HCT116 (cell line): ENCODE data around the gene ZNRF3. TPM values are rescaled to one million over a fixed set of nuclear protein-coding genes. Genes with fewer than 3 reads are reported as not detected.
A peak's percentile ranks its signal among the peaks of the same experiment; 100 is the strongest.

Source experiments
- ATAC-seq: fragments of 200-7000 bp; cut with Tn5 transposase; 2 replicates; pipeline ENCODE4 v1.9.1; 2020; ENCODE audit warnings: mild to moderate bottlenecking, moderate library complexity
- BruUV-seq: library from RNA; stranded (reverse); fragments of 400-500 nt; replicated peaks from 2 replicates; lab custom pipeline; 2021; lab: Mats Ljungman, UMichigan
- CTCF ChIA-PET: fragments of 300-600 bp; sonication (Branson Sonifier 250); formaldehyde crosslinking; loops from one replicate; lab custom pipeline; 2021; ENCODE audit warnings: antibody characterized with exemption; lab: Charles Lee
- POLR2A ChIA-PET: fragments of 300-600, 350-600 bp; sonication (Branson Sonifier 250); formaldehyde crosslinking; loops from one replicate; lab custom pipeline; 2021; ENCODE audit warnings: antibody characterized with exemption; lab: Charles Lee
- RAD21 ChIA-PET, 2 experiments: fragments of 300-600 bp; sonication (Branson Sonifier 250); formaldehyde crosslinking; loops; one replicate each; lab custom pipeline; 2023; ENCODE audit warnings: low total read pairs in 2 of 2; ENCODE audit not compliant: uncharacterized antibody in 2 of 2, unreplicated experiment in 2 of 2, low non-redundant PET in 1 of 2; lab: Charles Lee
- DNase-seq: peaks from one replicate; pipeline ENCODE4 v3.0.0-alpha.2; 2010; ENCODE audit warnings: low read depth, low spot score
- H2AFZ ChIP-seq: fragments of 200-600 bp; shearing (Covaris generic), sonication (generic); 2 replicates; pipeline ENCODE4 v1.6.1; 2017; ENCODE audit warnings: low read depth, mixed run types, mixed read lengths, antibody characterized with exemption, low read length; ENCODE audit not compliant: poor library complexity, severe bottlenecking
- H3K27ac ChIP-seq: 2 replicates; pipeline ENCODE4 v1.5.1; 2012; ENCODE audit warnings: low read depth, low read length
- H3K27me3 ChIP-seq: fragments of 200-600 bp; sonication (generic); 2 replicates; pipeline ENCODE4 v1.6.1; 2016; ENCODE audit warnings: mixed run types, low read length, mixed read lengths; ENCODE audit not compliant: insufficient read depth
- H3K36me3 ChIP-seq, 2 experiments: fragments of 200-500 bp in 1 of 2; fragments of 200-600 bp in 1 of 2; sonication (Bioruptor generic) in 1 of 2; sonication (generic) in 1 of 2; 2 replicates each; pipeline versions ENCODE4 v1.5.1 to v1.6.1; 2014 to 2016; ENCODE audit warnings: low read length in 2 of 2, inconsistent platforms in 1 of 2, mixed read lengths in 1 of 2, mixed run types in 1 of 2; ENCODE audit not compliant: insufficient read depth in 2 of 2, control insufficient read depth in 1 of 2
- H3K4me1 ChIP-seq, 2 experiments: fragments of 200-600 bp in 1 of 2; sonication (generic) in 1 of 2; 2 replicates each; pipeline versions ENCODE4 v1.5.1 to v1.6.1; 2012 to 2017; ENCODE audit warnings: low read length in 2 of 2, inconsistent platforms in 1 of 2, mild to moderate bottlenecking in 1 of 2, mixed read lengths in 1 of 2, mixed run types in 1 of 2, moderate library complexity in 1 of 2; ENCODE audit not compliant: insufficient read depth in 2 of 2, control insufficient read depth in 1 of 2
- H3K4me2 ChIP-seq: fragments of 200-600 bp; sonication (generic); 2 replicates; pipeline ENCODE4 v1.6.1; 2017; ENCODE audit warnings: mixed run types, low read length, mixed read lengths
- H3K4me3 ChIP-seq, 2 experiments: fragments of 200-600 bp in 1 of 2; sonication (generic) in 1 of 2; replicated peaks in 1 of 2; 2 replicates each; pipeline ENCODE4 v1.5.1; 2011 to 2016; ENCODE audit warnings: low read length in 2 of 2, control low read depth in 1 of 2, low read depth in 1 of 2, mild to moderate bottlenecking in 1 of 2, mixed read lengths in 1 of 2, mixed run types in 1 of 2
- H3K79me2 ChIP-seq: fragments of 200-600 bp; sonication (generic); 2 replicates; pipeline ENCODE4 v1.6.1; 2017; ENCODE audit warnings: mild to moderate bottlenecking, mixed run types, low read length, moderate library complexity, mixed read lengths; ENCODE audit not compliant: insufficient read depth
- H3K9ac ChIP-seq: fragments of 200-600 bp; sonication (generic); 2 replicates; pipeline ENCODE4 v1.6.1; 2016; ENCODE audit warnings: low read length, mixed read lengths
- H3K9me2 ChIP-seq: fragments of 200-600 bp; sonication (generic), shearing (Covaris generic); 2 replicates; pipeline ENCODE4 v1.6.1; 2017; ENCODE audit warnings: mixed run types, mild to moderate bottlenecking, moderate library complexity; ENCODE audit not compliant: insufficient read depth
- H3K9me3 ChIP-seq, 2 experiments: fragments of 200-500 bp in 1 of 2; fragments of 200-600 bp in 1 of 2; sonication (Bioruptor generic) in 1 of 2; sonication (generic) in 1 of 2; 2 replicates each; pipeline ENCODE4 v1.6.1; 2014 to 2017; ENCODE audit warnings: low read length in 2 of 2, mixed read lengths in 2 of 2, inconsistent platforms in 1 of 2, low read depth in 1 of 2, mild to moderate bottlenecking in 1 of 2, mixed run types in 1 of 2, moderate library complexity in 1 of 2; ENCODE audit not compliant: control insufficient read depth in 1 of 2, insufficient read depth in 1 of 2
- H4K20me1 ChIP-seq: fragments of 200-600 bp; sonication (generic), shearing (Covaris generic); 2 replicates; pipeline ENCODE4 v1.6.1; 2017; ENCODE audit warnings: mixed run types, mild to moderate bottlenecking, moderate library complexity; ENCODE audit not compliant: insufficient read depth
- SIN3A ChIP-seq: IDR thresholded peaks from 2 replicates; pipeline ENCODE4 v1.6.1; 2012; ENCODE audit warnings: low read depth
- YY1 ChIP-seq: IDR thresholded peaks from 2 replicates; pipeline ENCODE4 v1.6.1; 2011; ENCODE audit warnings: low read length, low read depth, moderate library complexity, mild to moderate bottlenecking; ENCODE audit not compliant: insufficient replicate concordance; ENCODE audit errors: extremely low read depth
- ZNF274 ChIP-seq: fragments of 200-500 bp; sonication (Bioruptor generic); IDR thresholded peaks from 2 replicates; pipeline ENCODE4 v1.6.1; 2014; ENCODE audit warnings: mild to moderate bottlenecking, low read depth, low read length, inconsistent platforms
- intact Hi-C: fragments of 100-400 bp; cut with micrococcal nuclease; formaldehyde crosslinking; loops from 2 replicates; pipeline ENCODE4 v1.10.0; 2022
- total RNA-seq: library from RNA; stranded (reverse); gene quantifications from one replicate; pipeline ENCODE4 v1.2.1, GENCODE V29; 2021; ENCODE audit not compliant: unreplicated experiment
- TF ChIP-seq, protein P1 (sequence below): IDR thresholded peaks from 2 replicates; pipeline ENCODE4 v1.6.1; 2012; ENCODE audit warnings: low read depth
- TF ChIP-seq, protein P2 (sequence below), 3 experiments: fragments of 200-600 bp in 1 of 3; sonication (generic) in 1 of 3; IDR thresholded peaks in 2 of 3; conservative IDR thresholded peaks in 1 of 3; 2 replicates each; pipeline ENCODE4 v1.5.1; 2012 to 2017; ENCODE audit warnings: low read depth in 2 of 3, low read length in 2 of 3, antibody characterized with exemption in 1 of 3, borderline replicate concordance in 1 of 3, control low read depth in 1 of 3, mild to moderate bottlenecking in 1 of 3, mixed read lengths in 1 of 3, mixed run types in 1 of 3, moderate library complexity in 1 of 3; ENCODE audit not compliant: insufficient read depth in 1 of 3

Gene ZNRF3
- total RNA-seq, 1 experiment from 2014 or later, result 12.2 TPM

DNA sequence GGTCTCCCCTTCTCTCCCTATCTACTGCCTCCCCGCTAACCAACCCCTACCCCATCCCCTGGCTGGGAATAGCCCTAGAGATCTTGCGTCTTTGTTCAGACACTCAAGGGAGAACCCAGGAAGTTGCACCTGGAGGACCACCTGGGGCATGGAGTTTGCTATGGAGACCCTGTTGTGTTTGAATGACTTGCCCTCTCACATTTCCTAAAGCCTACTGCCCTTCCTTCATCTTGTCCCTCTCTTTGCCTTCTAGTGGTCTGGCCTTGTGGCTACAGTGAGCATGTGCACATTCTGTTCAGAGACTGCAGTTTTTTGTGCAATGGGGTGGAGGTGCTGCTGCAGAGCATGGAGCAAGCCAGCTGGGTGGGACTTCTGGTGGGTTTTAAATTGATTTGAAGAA is 42.5 kb downstream of the ZNRF3 start:
- peaks cover 78% of the 10 kb centered on the region in 2 experiments for H3K4me1 ChIP-seq
- no peak for ATAC-seq

More for the DNA sequence above, 42.5 kb downstream of the ZNRF3 start:
- Histone ChIP-seq H3K9ac (no peak overlapping the region), H3K4me3 (no peak overlapping the region), H3K27me3 (no peaks in the 10 kb centered on the region), H3K4me2 (peak overlapping the region; percentile 11; the same call in 1 of the 2 replicates), H4K20me1 (peaks cover 3% of the 10 kb centered on the region; the same call in 1 of the 2 replicates), H3K9me2 (no peaks in the 10 kb centered on the region), H3K36me3 (no peaks in the 10 kb centered on the region), H2AFZ (no peak overlapping the region), H3K79me2 (peaks cover 83% of the 10 kb centered on the region), H3K27ac (no peak overlapping the region), H3K9me3 (no peaks in the 10 kb centered on the region)
- TF ChIP-seq SIN3A, result no peak
- no peak for TF ChIP-seq ZNF274
- TF ChIP-seq, protein P1, sequence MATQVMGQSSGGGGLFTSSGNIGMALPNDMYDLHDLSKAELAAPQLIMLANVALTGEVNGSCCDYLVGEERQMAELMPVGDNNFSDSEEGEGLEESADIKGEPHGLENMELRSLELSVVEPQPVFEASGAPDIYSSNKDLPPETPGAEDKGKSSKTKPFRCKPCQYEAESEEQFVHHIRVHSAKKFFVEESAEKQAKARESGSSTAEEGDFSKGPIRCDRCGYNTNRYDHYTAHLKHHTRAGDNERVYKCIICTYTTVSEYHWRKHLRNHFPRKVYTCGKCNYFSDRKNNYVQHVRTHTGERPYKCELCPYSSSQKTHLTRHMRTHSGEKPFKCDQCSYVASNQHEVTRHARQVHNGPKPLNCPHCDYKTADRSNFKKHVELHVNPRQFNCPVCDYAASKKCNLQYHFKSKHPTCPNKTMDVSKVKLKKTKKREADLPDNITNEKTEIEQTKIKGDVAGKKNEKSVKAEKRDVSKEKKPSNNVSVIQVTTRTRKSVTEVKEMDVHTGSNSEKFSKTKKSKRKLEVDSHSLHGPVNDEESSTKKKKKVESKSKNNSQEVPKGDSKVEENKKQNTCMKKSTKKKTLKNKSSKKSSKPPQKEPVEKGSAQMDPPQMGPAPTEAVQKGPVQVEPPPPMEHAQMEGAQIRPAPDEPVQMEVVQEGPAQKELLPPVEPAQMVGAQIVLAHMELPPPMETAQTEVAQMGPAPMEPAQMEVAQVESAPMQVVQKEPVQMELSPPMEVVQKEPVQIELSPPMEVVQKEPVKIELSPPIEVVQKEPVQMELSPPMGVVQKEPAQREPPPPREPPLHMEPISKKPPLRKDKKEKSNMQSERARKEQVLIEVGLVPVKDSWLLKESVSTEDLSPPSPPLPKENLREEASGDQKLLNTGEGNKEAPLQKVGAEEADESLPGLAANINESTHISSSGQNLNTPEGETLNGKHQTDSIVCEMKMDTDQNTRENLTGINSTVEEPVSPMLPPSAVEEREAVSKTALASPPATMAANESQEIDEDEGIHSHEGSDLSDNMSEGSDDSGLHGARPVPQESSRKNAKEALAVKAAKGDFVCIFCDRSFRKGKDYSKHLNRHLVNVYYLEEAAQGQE, result no peak
- TF ChIP-seq, protein P2, sequence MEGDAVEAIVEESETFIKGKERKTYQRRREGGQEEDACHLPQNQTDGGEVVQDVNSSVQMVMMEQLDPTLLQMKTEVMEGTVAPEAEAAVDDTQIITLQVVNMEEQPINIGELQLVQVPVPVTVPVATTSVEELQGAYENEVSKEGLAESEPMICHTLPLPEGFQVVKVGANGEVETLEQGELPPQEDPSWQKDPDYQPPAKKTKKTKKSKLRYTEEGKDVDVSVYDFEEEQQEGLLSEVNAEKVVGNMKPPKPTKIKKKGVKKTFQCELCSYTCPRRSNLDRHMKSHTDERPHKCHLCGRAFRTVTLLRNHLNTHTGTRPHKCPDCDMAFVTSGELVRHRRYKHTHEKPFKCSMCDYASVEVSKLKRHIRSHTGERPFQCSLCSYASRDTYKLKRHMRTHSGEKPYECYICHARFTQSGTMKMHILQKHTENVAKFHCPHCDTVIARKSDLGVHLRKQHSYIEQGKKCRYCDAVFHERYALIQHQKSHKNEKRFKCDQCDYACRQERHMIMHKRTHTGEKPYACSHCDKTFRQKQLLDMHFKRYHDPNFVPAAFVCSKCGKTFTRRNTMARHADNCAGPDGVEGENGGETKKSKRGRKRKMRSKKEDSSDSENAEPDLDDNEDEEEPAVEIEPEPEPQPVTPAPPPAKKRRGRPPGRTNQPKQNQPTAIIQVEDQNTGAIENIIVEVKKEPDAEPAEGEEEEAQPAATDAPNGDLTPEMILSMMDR (IDR thresholded peaks at IDR 0.05 in 2 of 3, conservative IDR thresholded peaks at IDR 0.05 in 1 of 3; ENCODE audit: borderline replicate concordance in 1 of 3, insufficient read depth in 1 of 3, low read depth in 2 of 3, low read length in 2 of 3), result 0 out of 6 replicates have a peak, but pooled peaks of 1 of the 3 experiments have one; percentile 6
- TF ChIP-seq YY1, result no peak
- ChIA-PET POLR2A (no interaction called here), RAD21 (no interaction called here), CTCF (interaction anchor here (1.8 kb wide), 1 partner anchor 11 kb away, joined by 5 read pairs; no protein-coding TSS in a partner anchor)
- intact Hi-C loops, result no loop called here
- DNase-seq, result no peak
- no TSS peak for BruUV-seq
